ENCODE results near the gene TLE6. TPM values are rescaled to one million over a fixed set of nuclear protein-coding genes. Genes with fewer than 3 reads are reported as not detected.

TLE6 gene
- total RNA-seq, 4 donors from 2014 or later = 0.62 to 1.2 TPM; not detected in 2

GRCh38 chr19:2944403-2944774 lies 33.0 kb upstream of the TLE6 start:
- in situ Hi-C loops (cut with MboI; ENCODE audit: low sequenced_read_pairs in 4 of 4) = no loop called here
- DNase-seq (no peak), ATAC-seq (no peak)
- H3K27ac ChIP-seq = peak overlapping the region; percentile 93 to 97 (median 95)
- H3K9me3 ChIP-seq = no peaks in the 10 kb centered on the region
- H3K27me3 ChIP-seq = no peaks in the 10 kb centered on the region
- H3K36me3 ChIP-seq = peaks cover 0 to 2% of the 10 kb centered on the region in 2 donors
- TF ChIP-seq POLR2A (IDR thresholded peaks at IDR 0.05) = no peak
- TF ChIP-seq CTCF (IDR thresholded peaks at IDR 0.05 in 4 of 5, conservative IDR thresholded peaks at IDR 0.05 in 1 of 5) = no peak
- peaks cover 11 to 24% of the 10 kb centered on the region in 2 donors for H3K4me1 ChIP-seq
- peak overlapping the region; percentile 93 to 99 (median 96) for H3K4me3 ChIP-seq
- intact Hi-C loops (cut with DNase I; ENCODE audit: low total_unique reads) = no loop called here

DNA sequence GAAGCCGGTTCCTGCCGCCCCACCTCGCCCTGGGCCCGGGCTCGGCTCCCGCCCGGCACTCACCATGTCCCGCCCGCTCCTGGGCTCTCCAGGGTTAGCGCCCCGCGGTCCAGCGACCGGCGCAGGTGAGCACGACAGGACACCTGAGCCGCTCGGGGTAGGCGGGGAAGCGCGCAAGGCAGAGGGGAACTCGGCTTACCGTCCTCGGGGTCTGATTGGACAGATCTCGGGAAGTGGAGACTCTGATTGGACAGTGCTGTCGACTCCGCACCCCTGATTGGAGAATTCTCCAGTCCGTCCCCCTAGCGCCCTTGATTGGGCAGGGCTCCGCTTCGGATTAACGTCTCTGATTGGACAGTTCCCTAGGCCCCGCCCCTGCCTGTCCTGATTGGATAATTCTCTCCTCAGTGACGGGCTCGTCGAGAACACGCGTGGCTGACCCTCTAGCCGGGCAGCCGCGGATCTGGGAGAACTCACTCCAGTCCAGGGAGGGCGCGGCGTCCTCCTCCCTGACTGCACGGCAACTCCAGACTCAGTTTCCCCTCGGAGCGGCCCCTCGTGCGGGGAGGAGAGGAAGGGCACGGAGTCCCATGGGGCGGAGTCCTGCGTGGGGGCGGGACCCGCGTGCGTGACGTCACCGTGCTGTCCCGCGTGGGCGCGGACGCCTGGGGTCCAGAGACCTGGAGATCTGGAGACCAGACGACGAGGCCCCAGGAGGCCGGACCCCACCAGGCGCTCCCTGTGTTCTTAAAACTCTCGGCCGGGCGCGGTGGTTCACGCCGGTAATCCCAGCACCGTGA lies 32.4 kb upstream of the TLE6 start, which contains the start of gene ZNF77:
ZNF77 (minus strand) TSS at position 197 of the 800 bp plus-strand sequence; CDS start at position 66, 131 bp downstream.
- intact Hi-C loops (cut with DNase I; ENCODE audit: low total_unique reads) (no loop called here), in situ Hi-C loops (cut with MboI; ENCODE audit: low sequenced_read_pairs in 4 of 4) (no loop called here)
- Histone ChIP-seq H3K4me3 (peak within 1 kb of the TSS; percentile 93 to 99 (median 96)), H3K27me3 (no peaks in the 10 kb centered on the region), H3K27ac (peak within 1 kb of the TSS; percentile 93 to 97 (median 95)), H3K36me3 (no peaks in the 10 kb centered on the region), H3K9me3 (no peaks in the 10 kb centered on the region), H3K4me1 (peaks cover 16 to 29% of the 10 kb centered on the region in 2 donors)
- TF ChIP-seq POLR2A (IDR thresholded peaks at IDR 0.05) (peak; percentile 53 to 71), CTCF (IDR thresholded peaks at IDR 0.05 in 4 of 5, conservative IDR thresholded peaks at IDR 0.05 in 1 of 5) (peak in 2 of 5 experiments; percentile 9 to 39)
- DNase-seq = peak; percentile 100
- peak; percentile 100 for ATAC-seq

GRCh38 chr19:2945575-2946184 lies 31.7 kb upstream of the TLE6 start:
- in situ Hi-C loops (cut with MboI; ENCODE audit: low sequenced_read_pairs in 4 of 4) (no loop called here), intact Hi-C loops (cut with DNase I; ENCODE audit: low total_unique reads) (no loop called here)
- H3K4me1 ChIP-seq = peaks cover 16 to 29% of the 10 kb centered on the region in 2 donors
- DNase-seq (no peak), ATAC-seq (no peak)
- no peaks in the 10 kb centered on the region for H3K9me3 ChIP-seq
- H3K4me3 ChIP-seq = peak overlapping the region; percentile 93 to 99 (median 95)
- TF ChIP-seq POLR2A (IDR thresholded peaks at IDR 0.05) (no peak), CTCF (IDR thresholded peaks at IDR 0.05 in 4 of 5, conservative IDR thresholded peaks at IDR 0.05 in 1 of 5) (no peak)
- H3K27ac ChIP-seq = peak overlapping the region; percentile 93 to 97 (median 95)
- H3K36me3 ChIP-seq = no peaks in the 10 kb centered on the region
- H3K27me3 ChIP-seq = no peaks in the 10 kb centered on the region

- no peaks in the 10 kb centered on the region for H3K36me3 ChIP-seq
- peaks cover 16 to 21% of the 10 kb centered on the region in 2 donors for H3K4me1 ChIP-seq
- peak in 1 of 2 donors; percentile 28 for DNase-seq
- H3K27ac ChIP-seq = peak overlapping the region; percentile 88 to 97 (median 92)
- no peaks in the 10 kb centered on the region for H3K27me3 ChIP-seq
- intact Hi-C loops (cut with DNase I; ENCODE audit: low total_unique reads) (loop anchor here (1.0 to 10.0 kb wide), 6 partner anchors 27 to 555 kb away; partner anchors contain the start of genes DOHH, FZR1, TLE6 and ZNF555), in situ Hi-C loops (cut with MboI; ENCODE audit: low sequenced_read_pairs in 4 of 4) (loop anchor here (10.0 to 25.0 kb wide), 5 partner anchors 112 to 215 kb away; partner anchors contain the start of genes GNA11 (in 1 of the 4) and TLE5 (in 1 of the 4))
- no peaks in the 10 kb centered on the region for H3K9me3 ChIP-seq
- TF ChIP-seq CTCF (IDR thresholded peaks at IDR 0.05 in 4 of 5, conservative IDR thresholded peaks at IDR 0.05 in 1 of 5) (no peak), POLR2A (IDR thresholded peaks at IDR 0.05) (no peak)
- peak; percentile 6 to 9 for ATAC-seq
- H3K4me3 ChIP-seq = peak overlapping the region; percentile 63 to 88 (median 81)
These were observed 27.5 kb upstream of the TLE6 start for GRCh38 chr19:2949939-2950285.
